ENCODE results near the gene PCSK2.

Gene PCSK2

GRCh38 chr20:17357238-17357637 lies 130.4 kb downstream of the PCSK2 start:
- TF ChIP-seq CTCF (IDR thresholded peaks at IDR 0.05; ENCODE audit: insufficient read depth, low read length, poor library complexity, severe bottlenecking) = no peak
- DNase-seq (ENCODE audit: extremely low read depth, insufficient read length) = no peak
- no peak overlapping the region for H3K4me3 ChIP-seq (replicated peaks; ENCODE audit: low read depth, low read length)
- no peaks in the 10 kb centered on the region for H3K36me3 ChIP-seq (ENCODE audit: control insufficient read depth, insufficient read depth, low read length)
- no peaks in the 10 kb centered on the region for H3K27me3 ChIP-seq (replicated peaks; ENCODE audit: control insufficient read depth, insufficient read depth, low read length)

GRCh38 chr20:17358854-17359253 lies 132.0 kb downstream of the PCSK2 start:
- H3K27me3 ChIP-seq (replicated peaks; ENCODE audit: control insufficient read depth, insufficient read depth, low read length) = no peaks in the 10 kb centered on the region
- H3K36me3 ChIP-seq (ENCODE audit: control insufficient read depth, insufficient read depth, low read length) = no peaks in the 10 kb centered on the region
- H3K4me3 ChIP-seq (replicated peaks; ENCODE audit: low read depth, low read length) = no peak overlapping the region
- no peak for DNase-seq (ENCODE audit: extremely low read depth, insufficient read length)
- no peak for TF ChIP-seq CTCF (IDR thresholded peaks at IDR 0.05; ENCODE audit: insufficient read depth, low read length, poor library complexity, severe bottlenecking)

GRCh38 chr20:17364681-17365080 lies 137.8 kb downstream of the PCSK2 start:
- no peak overlapping the region for H3K4me3 ChIP-seq (replicated peaks; ENCODE audit: low read depth, low read length)
- H3K36me3 ChIP-seq (ENCODE audit: control insufficient read depth, insufficient read depth, low read length) = no peaks in the 10 kb centered on the region
- no peaks in the 10 kb centered on the region for H3K27me3 ChIP-seq (replicated peaks; ENCODE audit: control insufficient read depth, insufficient read depth, low read length)
- DNase-seq (ENCODE audit: extremely low read depth, insufficient read length) = no peak
- no peak for TF ChIP-seq CTCF (IDR thresholded peaks at IDR 0.05; ENCODE audit: insufficient read depth, low read length, poor library complexity, severe bottlenecking)

GRCh38 chr20:17365831-17366230 lies 139.0 kb downstream of the PCSK2 start:
- DNase-seq (ENCODE audit: extremely low read depth, insufficient read length) = no peak
- Histone ChIP-seq H3K36me3 (ENCODE audit: control insufficient read depth, insufficient read depth, low read length) (no peaks in the 10 kb centered on the region), H3K27me3 (replicated peaks; ENCODE audit: control insufficient read depth, insufficient read depth, low read length) (no peaks in the 10 kb centered on the region; the same call in 1 of the 2 replicates), H3K4me3 (replicated peaks; ENCODE audit: low read depth, low read length) (no peak overlapping the region)
- no peak for TF ChIP-seq CTCF (IDR thresholded peaks at IDR 0.05; ENCODE audit: insufficient read depth, low read length, poor library complexity, severe bottlenecking)

- no peaks in the 10 kb centered on the region; the same call in none of the 2 replicates for H3K27me3 ChIP-seq (replicated peaks; ENCODE audit: control insufficient read depth, insufficient read depth, low read length)
- TF ChIP-seq CTCF (IDR thresholded peaks at IDR 0.05; ENCODE audit: insufficient read depth, low read length, poor library complexity, severe bottlenecking) = no peak
- no peak for DNase-seq (ENCODE audit: extremely low read depth, insufficient read length)
- no peak overlapping the region for H3K4me3 ChIP-seq (replicated peaks; ENCODE audit: low read depth, low read length)
- H3K36me3 ChIP-seq (ENCODE audit: control insufficient read depth, insufficient read depth, low read length) = no peaks in the 10 kb centered on the region
Measured at GRCh38 chr20:17369506-17369905, 142.7 kb downstream of the PCSK2 start.

- H3K36me3 ChIP-seq (ENCODE audit: control insufficient read depth, insufficient read depth, low read length) = no peaks in the 10 kb centered on the region
- no peak overlapping the region for H3K4me3 ChIP-seq (replicated peaks; ENCODE audit: low read depth, low read length)
- no peak for DNase-seq (ENCODE audit: extremely low read depth, insufficient read length)
- no peak for TF ChIP-seq CTCF (IDR thresholded peaks at IDR 0.05; ENCODE audit: insufficient read depth, low read length, poor library complexity, severe bottlenecking)
- no peaks in the 10 kb centered on the region; the same call in none of the 2 replicates for H3K27me3 ChIP-seq (replicated peaks; ENCODE audit: control insufficient read depth, insufficient read depth, low read length)
Measured at GRCh38 chr20:17372806-17373440, 146.1 kb downstream of the PCSK2 start.
